GM23248 (cell line): ENCODE data around the gene HECTD4.

Experiments
- EZH2 ChIP-seq: fragments of 200-600 bp; sonication (generic); IDR thresholded peaks from 2 replicates; pipeline ENCODE4 v1.6.1; 2018; ENCODE audit warnings: antibody characterized with exemption, mild to moderate bottlenecking; ENCODE audit not compliant: insufficient read depth, poor library complexity, severe bottlenecking
- EZH2phosphoT487 ChIP-seq: fragments of 200-600 bp; sonication (generic); IDR thresholded peaks from 2 replicates; pipeline ENCODE4 v1.6.1; 2018; ENCODE audit warnings: antibody characterized with exemption, moderate library complexity, mild to moderate bottlenecking, low read depth; ENCODE audit not compliant: insufficient read depth

DNA sequence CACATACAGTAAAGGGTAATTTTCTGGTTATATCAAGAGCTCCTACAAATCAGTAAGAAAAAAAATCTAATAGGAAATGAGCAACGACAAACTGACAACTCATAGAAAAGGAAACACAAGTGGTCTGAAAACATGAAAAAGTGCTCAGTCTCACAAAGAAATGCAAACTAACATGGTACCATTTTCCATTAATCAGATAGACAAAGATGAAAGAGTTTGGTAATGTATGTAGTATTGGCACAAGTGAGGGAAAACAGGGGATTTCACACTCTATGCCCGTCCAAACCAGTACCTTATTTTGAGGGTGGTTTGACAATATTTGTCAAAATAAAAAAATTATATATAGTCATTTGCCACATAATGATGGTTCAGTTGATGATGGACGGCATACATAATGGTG lies 49.7 kb upstream of the HECTD4 start:
- TF ChIP-seq EZH2phosphoT487: no peak
- no peak for TF ChIP-seq EZH2
